ENCODE measurements around the gene SUN3.

DNA sequence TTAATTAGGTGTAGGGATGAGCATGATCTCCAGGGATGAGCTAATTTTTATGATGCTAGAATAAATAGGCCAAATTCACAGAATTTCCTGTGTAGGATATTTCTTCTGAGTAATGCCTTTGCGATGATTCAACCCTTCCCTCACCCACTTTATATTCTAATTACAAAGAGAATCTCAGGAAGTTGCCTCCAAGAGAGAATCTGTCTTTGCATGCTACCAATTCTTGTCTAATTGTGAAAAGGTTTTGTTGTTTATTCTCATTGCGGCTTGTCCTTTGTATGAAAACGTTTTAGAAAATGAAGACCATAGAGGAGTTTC, 12.7 kb upstream of the SUN3 start:
- no peak for TF ChIP-seq CTCF (IDR thresholded peaks at IDR 0.05)
- no peak for TF ChIP-seq POLR2A (IDR thresholded peaks at IDR 0.05)
- TF ChIP-seq POLR2AphosphoS5 (IDR thresholded peaks at IDR 0.05; ENCODE audit: insufficient read depth in 1 of 2, low read depth in 1 of 2): no peak

Data from vagina (tissue), 2 donors.